ENCODE results near the gene COL18A1. TPM values are rescaled to one million over a fixed set of nuclear protein-coding genes. Genes with fewer than 3 reads are reported as not detected.
A peak's percentile ranks its signal among the peaks of the same experiment; 100 is the strongest.

The COL18A1 gene
- total RNA-seq, 4 donors from 2014 or later, result 18.6 to 85.0 (median 33.0) TPM

DNA sequence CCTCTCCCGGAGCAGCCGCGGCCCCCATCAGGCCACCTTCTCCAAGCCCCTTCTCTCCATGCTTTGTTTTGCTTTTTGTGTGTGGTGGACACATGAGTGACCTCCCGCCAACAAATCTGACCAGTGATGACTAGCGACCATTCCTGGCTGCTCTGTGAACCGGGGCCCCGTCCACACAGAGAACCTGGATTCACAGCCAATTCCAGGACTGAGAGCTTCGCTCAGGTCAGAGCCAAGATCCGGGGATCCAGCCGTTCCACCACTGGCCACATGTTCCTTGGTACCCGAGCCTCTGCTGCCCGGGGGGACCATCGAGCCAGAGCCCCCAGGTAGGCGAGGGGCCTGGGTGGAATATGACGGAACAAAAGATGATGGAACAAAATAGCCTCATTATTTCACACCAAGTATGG, 46.7 kb upstream of the COL18A1 start:
- Histone ChIP-seq H3K36me3 (no peaks in the 10 kb centered on the region), H3K27me3 (no peaks in the 10 kb centered on the region), H3K27ac (peak overlapping the region in 2 of 4 donors; percentile 74), H3K9me3 (no peaks in the 10 kb centered on the region), H3K4me3 (no peak overlapping the region), H3K4me1 (no peaks in the 10 kb centered on the region)
- DNase-seq, result no peak
- TF ChIP-seq, protein P1, sequence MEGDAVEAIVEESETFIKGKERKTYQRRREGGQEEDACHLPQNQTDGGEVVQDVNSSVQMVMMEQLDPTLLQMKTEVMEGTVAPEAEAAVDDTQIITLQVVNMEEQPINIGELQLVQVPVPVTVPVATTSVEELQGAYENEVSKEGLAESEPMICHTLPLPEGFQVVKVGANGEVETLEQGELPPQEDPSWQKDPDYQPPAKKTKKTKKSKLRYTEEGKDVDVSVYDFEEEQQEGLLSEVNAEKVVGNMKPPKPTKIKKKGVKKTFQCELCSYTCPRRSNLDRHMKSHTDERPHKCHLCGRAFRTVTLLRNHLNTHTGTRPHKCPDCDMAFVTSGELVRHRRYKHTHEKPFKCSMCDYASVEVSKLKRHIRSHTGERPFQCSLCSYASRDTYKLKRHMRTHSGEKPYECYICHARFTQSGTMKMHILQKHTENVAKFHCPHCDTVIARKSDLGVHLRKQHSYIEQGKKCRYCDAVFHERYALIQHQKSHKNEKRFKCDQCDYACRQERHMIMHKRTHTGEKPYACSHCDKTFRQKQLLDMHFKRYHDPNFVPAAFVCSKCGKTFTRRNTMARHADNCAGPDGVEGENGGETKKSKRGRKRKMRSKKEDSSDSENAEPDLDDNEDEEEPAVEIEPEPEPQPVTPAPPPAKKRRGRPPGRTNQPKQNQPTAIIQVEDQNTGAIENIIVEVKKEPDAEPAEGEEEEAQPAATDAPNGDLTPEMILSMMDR (IDR thresholded peaks at IDR 0.05), result no peak
- TF ChIP-seq POLR2A (IDR thresholded peaks at IDR 0.05), result no peak

- DNase-seq, result no peak
- Histone ChIP-seq H3K27ac (no peak overlapping the region), H3K27me3 (no peaks in the 10 kb centered on the region), H3K4me1 (peaks cover 0 to 3% (median 0%) of the 10 kb centered on the region in 4 donors), H3K9me3 (no peaks in the 10 kb centered on the region), H3K36me3 (no peaks in the 10 kb centered on the region), H3K4me3 (no peak overlapping the region)
- TF ChIP-seq, protein P1 (IDR thresholded peaks at IDR 0.05), result no peak
- no peak for TF ChIP-seq POLR2A (IDR thresholded peaks at IDR 0.05)
These were observed 46.2 kb upstream of the COL18A1 start for GRCh38 chr21:45358711-45359310.

- no peak for TF ChIP-seq POLR2A (IDR thresholded peaks at IDR 0.05)
- no peaks in the 10 kb centered on the region for H3K27me3 ChIP-seq
- no peak overlapping the region for H3K4me3 ChIP-seq
- peaks cover 0 to 8% (median 0%) of the 10 kb centered on the region in 4 donors for H3K4me1 ChIP-seq
- H3K36me3 ChIP-seq, result no peaks in the 10 kb centered on the region
- no peaks in the 10 kb centered on the region for H3K9me3 ChIP-seq
- no peak for DNase-seq
- no peak overlapping the region for H3K27ac ChIP-seq
These were observed 45.3 kb upstream of the COL18A1 start for GRCh38 chr21:45359451-45360217.

DNA sequence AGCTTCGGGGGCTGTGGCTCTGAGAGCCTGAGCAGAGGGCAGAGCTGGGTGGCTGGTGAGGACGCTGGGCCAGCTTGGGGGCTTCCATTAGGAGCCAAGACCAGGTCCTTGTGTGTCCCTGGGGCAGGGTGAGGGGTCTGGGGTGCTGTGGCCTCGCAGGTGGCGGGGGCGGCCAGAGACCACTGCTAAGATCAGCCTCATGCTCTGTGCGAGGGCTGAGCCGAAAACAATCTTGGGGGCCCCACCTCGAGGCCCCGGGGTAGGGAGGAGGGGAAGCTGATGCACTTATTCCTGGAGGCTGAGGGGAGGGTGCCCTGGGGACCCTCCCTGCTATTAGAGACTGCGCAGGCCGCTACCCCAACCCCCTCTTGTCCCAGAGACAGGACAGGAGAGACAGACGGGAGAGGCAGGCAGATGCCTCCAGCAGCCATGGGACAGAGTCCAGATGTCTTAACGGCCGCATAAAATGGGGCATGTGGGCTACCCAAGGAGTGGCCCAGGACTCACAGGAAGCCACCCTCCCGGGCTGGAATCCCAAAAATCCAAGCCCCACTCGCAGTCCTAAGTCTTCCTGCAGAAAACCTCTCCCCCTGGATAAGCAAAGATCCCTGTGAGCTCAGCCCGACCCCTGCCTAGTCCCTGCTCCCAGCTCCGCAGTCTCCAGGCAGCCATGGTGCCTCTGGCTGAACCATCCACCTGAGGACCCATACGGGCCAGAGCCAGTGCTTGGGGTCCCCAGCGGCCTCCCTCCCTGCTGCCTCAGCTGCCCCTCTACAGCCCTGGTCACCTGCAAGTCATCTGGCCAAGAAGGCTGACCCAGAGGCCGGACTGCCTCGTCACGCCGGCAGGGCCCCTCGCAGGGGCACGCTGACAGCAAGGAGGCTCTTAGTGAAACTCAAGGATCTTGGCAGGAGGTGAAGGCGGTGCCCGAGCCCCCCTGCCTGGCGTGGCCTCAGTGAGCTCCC, 43.6 kb upstream of the COL18A1 start:
- no peak for DNase-seq
- Histone ChIP-seq H3K4me3 (no peak overlapping the region), H3K27ac (no peak overlapping the region), H3K9me3 (no peaks in the 10 kb centered on the region), H3K36me3 (no peaks in the 10 kb centered on the region), H3K27me3 (no peaks in the 10 kb centered on the region), H3K4me1 (peaks cover 0 to 21% (median 0%) of the 10 kb centered on the region in 4 donors)
- TF ChIP-seq, protein P1 (IDR thresholded peaks at IDR 0.05), result no peak
- TF ChIP-seq POLR2A (IDR thresholded peaks at IDR 0.05), result no peak

- H3K27ac ChIP-seq, result no peak overlapping the region
- DNase-seq, result no peak
- no peaks in the 10 kb centered on the region for H3K27me3 ChIP-seq
- H3K4me3 ChIP-seq, result no peak overlapping the region
- TF ChIP-seq POLR2A (IDR thresholded peaks at IDR 0.05), result no peak
- TF ChIP-seq, protein P1 (IDR thresholded peaks at IDR 0.05), result no peak
- peaks cover 0 to 21% (median 0%) of the 10 kb centered on the region in 4 donors for H3K4me1 ChIP-seq
- H3K36me3 ChIP-seq, result no peaks in the 10 kb centered on the region
- no peaks in the 10 kb centered on the region for H3K9me3 ChIP-seq
These were observed 42.8 kb upstream of the COL18A1 start for GRCh38 chr21:45362077-45362747.
